Activated naive CD8-positive, alpha-beta T cell treated with anti-CD3 and anti-CD28 coated beads, Interleukin-2, amount 10 ng/mL, durations not matched to agents 7 days and 5 days (primary cell): Measurements from ENCODE around the gene INPP5A. TPM values are rescaled to one million over a fixed set of nuclear protein-coding genes. Genes with fewer than 3 reads are reported as not detected.
A peak's percentile ranks its signal among the peaks of the same experiment; 100 is the strongest.

Experiments used
- ATAC-seq: fragments of 150-1000 bp; cut with Tn5 transposase; one replicate; pipeline ENCODE4 v1.10.0; 2021; ENCODE audit warnings: low read depth, moderate library complexity
- POLR2A ChIA-PET: fragments of 350-600 bp; sonication (Branson Sonifier 250); formaldehyde crosslinking; loops from one replicate; lab custom pipeline; 2021; ENCODE audit warnings: antibody characterized with exemption; lab: Charles Lee
- DNase-seq: peaks from one replicate; pipeline ENCODE4 v3.0.0; 2021
- H3K27ac Mint-ChIP-seq: one replicate; pipeline ENCODE4 v1.8.0; 2022; ENCODE audit warnings: mild to moderate bottlenecking, mixed read lengths
- H3K27me3 Mint-ChIP-seq: one replicate; pipeline ENCODE4 v1.8.0; 2022; ENCODE audit warnings: mild to moderate bottlenecking, moderate library complexity, mixed read lengths
- H3K36me3 Mint-ChIP-seq: one replicate; pipeline ENCODE4 v1.8.0; 2021; ENCODE audit warnings: mild to moderate bottlenecking, mixed read lengths
- H3K4me1 Mint-ChIP-seq: one replicate; pipeline ENCODE4 v1.8.0; 2021; ENCODE audit warnings: mixed read lengths
- H3K4me3 Mint-ChIP-seq: one replicate; pipeline ENCODE4 v1.8.0; 2022; ENCODE audit warnings: mild to moderate bottlenecking, moderate library complexity, mixed read lengths
- H3K9me3 Mint-ChIP-seq: one replicate; pipeline ENCODE4 v1.8.0; 2021; ENCODE audit warnings: mixed read lengths
- total RNA-seq, 2 experiments: library from RNA; stranded (reverse); gene quantifications; one replicate each; pipeline ENCODE4 v1.2.3, GENCODE V29; 2021

Gene INPP5A
- total RNA-seq, 2 experiments from 2014 or later: 14.1 to 15.7 TPM

DNA sequence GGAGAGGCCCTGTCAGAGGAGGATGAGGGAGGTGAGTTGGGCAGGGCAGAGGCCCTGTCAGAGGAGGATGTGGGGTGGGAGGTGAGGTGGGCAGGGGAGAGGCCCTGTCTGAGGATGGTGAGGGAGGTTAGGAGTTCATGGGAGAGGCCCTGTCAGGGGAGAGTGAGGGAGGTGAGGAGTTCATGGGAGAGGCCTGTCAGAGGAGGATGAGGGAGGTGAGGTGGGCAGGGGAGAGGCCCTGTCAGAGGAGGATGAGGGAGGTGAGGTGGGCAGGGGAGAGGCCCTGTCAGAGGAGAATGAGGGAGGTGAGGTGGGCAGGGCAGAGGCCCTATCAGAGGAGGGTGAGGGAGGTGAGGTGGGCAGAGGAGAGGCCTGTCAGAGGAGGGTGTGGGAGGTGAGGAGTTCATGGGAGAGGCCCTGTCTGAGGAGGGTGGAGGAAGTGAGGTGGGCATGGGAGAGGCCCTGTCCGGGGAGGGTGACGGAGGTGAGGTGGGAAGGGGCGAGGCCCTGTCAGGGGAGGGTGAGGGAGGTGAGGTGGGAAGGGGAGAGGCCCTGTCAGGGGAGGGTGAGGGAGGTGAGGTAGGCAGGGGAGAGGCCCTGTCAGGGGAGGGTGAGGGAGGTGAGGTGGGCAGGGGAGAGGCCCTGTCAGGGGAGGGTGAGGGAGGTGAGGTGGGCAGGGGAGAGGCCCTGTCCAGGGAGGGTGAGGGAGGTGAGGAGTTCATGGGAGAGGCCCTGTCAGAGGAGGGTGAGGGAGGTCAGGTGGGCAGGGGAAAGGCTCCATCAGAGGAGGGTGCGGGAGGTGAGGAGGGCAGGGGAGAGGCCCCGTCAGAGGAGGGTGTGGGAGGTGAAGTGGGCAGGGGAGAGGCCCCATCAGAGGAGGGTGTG is 73.7 kb downstream of the INPP5A start:
- POLR2A ChIA-PET: no interaction called here
- no peaks in the 10 kb centered on the region for H3K27me3 Mint-ChIP-seq

DNA sequence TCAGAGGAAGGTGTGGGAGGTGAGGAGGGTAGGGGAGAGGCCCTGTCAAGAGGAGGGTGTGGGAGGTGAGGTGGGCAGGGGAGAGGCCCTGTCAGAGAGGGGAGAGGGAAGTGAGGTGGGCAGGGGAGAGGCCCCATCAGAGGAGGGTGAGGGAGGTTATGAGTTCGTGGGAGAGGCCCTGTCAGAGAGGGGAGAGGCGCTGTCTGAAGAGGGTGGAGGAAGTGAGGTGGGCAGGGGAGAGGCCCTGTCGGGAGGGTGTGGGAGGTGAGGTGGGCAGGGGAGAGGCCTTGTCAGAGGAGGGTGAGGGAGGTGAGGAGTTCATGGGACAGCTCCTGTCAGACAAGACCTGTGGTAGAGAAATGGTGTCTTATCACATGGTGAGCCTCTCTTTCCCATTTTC is 74.4 kb downstream of the INPP5A start:
- no peak overlapping the region for H3K4me3 Mint-ChIP-seq

More for the DNA sequence above, 73.7 kb downstream of the INPP5A start:
- no peak overlapping the region for H3K4me3 Mint-ChIP-seq
- H3K9me3 Mint-ChIP-seq: peaks cover 5% of the 10 kb centered on the region
- peak overlapping the region; percentile 26 for H3K27ac Mint-ChIP-seq
- ATAC-seq: no peak
- H3K4me1 Mint-ChIP-seq: peaks cover 10% of the 10 kb centered on the region
- DNase-seq: no peak
- peaks cover 17% of the 10 kb centered on the region for H3K36me3 Mint-ChIP-seq

DNA sequence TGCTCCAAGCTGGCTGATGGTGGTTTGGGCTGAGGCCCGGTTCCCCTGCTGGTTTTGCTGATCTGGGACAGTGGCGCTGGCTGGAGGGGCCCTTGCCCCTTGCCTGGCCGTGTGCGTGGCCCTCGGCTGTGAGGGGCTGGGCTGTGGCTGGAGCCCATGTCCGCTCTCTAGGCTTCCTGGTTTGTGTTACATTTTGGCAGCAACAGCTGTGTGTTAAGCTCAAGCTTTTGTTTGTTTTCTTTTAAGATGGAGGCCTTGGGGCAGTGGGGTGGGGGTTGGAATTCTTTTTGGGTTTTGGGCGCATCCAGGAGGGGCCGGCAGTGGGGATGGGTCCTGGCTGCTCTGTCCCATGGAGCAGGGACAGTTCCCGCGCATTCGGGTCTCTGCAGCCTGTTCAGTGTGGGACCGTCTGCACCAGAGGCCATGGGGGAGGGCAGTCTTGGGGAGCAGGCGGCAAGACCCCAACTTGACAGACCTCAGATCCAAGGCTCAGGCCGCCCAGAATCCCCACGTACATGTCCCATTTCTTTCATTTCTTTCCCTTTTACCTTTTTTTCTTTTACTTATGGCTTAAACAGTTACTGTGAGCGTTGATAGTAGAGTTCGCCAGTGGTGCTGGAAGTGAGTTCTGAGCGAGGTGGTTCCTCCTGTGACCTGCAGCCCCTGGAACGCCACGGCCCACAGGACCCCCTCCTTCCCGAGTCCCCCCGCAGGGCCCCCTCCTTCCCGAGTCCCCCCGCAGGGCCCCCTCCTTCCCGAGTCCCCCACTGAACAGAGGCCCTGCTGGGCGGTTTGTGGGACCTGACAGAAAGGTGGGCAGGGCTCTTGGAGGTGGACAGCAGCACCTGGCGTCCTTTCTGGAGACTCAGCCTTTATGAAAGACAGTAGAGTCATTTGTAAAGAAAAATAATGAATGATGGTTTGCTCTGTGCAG is 75.3 kb downstream of the INPP5A start:
- POLR2A ChIA-PET: no interaction called here
- Mint-ChIP-seq H3K36me3 (peaks cover 25% of the 10 kb centered on the region), H3K4me1 (peaks cover 13% of the 10 kb centered on the region), H3K27me3 (no peaks in the 10 kb centered on the region), H3K9me3 (peaks cover 13% of the 10 kb centered on the region), H3K4me3 (no peak overlapping the region), H3K27ac (no peak overlapping the region)
- no peak for ATAC-seq
- peak; percentile 23 for DNase-seq

More for the DNA sequence above, 74.4 kb downstream of the INPP5A start:
- POLR2A ChIA-PET: interaction anchor here (0.7 kb wide), 1 partner anchor 33 kb away, joined by 5 read pairs; no protein-coding TSS in a partner anchor
- Mint-ChIP-seq H3K4me1 (peaks cover 13% of the 10 kb centered on the region), H3K9me3 (peaks cover 10% of the 10 kb centered on the region), H3K36me3 (peaks cover 21% of the 10 kb centered on the region), H3K27me3 (no peaks in the 10 kb centered on the region), H3K27ac (peak overlapping the region; percentile 16)
- peak; percentile 26 for DNase-seq
- ATAC-seq: no peak

DNA sequence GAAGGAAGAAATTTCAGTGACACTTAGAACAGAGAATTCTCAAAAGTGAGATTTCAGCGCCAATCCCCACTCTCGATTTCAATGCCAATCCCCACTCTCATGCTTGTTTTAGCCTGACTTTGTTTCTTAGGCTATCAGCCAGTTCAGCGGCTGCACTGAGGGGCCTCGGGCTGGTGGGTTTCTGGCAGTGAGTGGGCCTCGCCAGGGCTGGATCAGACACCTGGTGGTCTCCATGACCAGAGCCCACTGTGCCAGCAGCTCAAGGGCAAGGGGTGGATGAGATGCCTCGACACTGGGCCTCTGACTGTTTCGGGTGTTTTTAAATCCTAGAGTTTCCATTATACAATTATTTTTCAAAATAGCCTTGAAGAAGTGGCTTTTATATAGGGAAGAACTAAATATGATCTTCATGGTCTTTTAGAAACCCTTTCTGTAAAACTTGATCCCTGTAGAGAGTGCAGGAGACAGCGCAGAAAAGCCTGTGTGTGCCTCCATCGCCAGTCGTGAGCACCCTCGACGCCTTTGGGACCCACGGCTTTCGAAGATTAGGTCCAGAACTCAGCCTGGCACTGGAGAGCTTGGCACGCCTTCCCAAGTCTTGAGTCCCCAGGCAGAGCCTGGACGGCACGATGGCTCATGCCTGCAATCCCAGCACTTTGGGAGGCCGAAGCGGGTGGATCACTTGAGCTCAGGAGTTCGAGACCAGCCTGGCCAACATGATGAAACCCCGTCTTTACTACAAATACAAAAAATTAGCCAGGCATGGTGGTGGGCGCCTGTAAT is 76.2 kb downstream of the INPP5A start:
- H3K27me3 Mint-ChIP-seq: no peaks in the 10 kb centered on the region
- H3K4me1 Mint-ChIP-seq: peaks cover 13% of the 10 kb centered on the region
- no peak overlapping the region for H3K27ac Mint-ChIP-seq
- H3K4me3 Mint-ChIP-seq: no peak overlapping the region
- DNase-seq: no peak
- peaks cover 31% of the 10 kb centered on the region for H3K36me3 Mint-ChIP-seq
- ATAC-seq: no peak
- POLR2A ChIA-PET: no interaction called here
- H3K9me3 Mint-ChIP-seq: peaks cover 16% of the 10 kb centered on the region

DNA sequence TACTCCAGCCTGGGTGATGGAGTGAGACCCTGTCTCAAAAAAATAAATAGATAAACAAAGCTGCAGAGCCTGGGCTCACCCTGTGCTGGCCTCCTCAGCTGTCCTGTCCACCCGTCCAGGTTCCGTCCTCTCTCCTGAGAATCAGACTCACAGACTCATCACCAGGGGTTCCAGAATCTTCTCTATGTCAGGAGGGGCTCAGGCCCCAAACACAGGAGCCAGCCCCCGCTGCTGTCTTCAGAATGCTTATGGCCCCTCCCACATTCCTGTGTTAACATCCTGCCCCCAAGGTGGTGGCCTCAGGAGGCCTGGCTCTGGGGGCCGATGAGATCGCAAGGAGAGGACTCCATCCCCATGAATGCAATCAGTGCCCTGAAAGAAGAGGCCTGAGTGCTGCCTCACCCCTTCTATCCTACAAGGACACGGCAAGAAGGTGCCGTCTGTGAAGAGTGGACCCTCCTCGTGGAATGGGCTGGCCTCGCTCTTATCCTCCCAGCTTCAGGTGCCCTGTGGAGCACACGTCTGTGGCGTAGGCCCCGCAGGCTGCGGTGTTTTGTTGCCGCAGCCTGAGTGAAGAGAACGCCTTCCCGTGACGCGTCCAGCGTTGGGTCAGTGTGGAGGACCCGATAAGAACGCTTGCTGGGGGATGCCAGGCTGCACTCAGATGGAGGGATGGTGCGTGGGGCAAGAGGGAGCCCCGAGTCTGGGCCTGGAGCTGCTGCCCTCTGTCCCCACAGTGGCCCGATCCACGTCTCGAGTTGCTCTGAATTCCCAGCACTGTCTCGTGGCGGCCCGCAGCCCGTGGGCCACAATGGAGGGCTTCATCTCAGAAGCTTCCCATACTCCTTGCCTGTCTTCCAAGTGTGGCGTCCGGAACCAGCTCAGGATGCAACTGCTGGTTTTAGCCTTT is 77.1 kb downstream of the INPP5A start:
- Mint-ChIP-seq H3K36me3 (peaks cover 31% of the 10 kb centered on the region), H3K27ac (no peak overlapping the region), H3K9me3 (peaks cover 18% of the 10 kb centered on the region), H3K4me3 (no peak overlapping the region), H3K27me3 (no peaks in the 10 kb centered on the region), H3K4me1 (peaks cover 13% of the 10 kb centered on the region)
- POLR2A ChIA-PET: no interaction called here
- peak; percentile 12 for DNase-seq
- no peak for ATAC-seq

DNA sequence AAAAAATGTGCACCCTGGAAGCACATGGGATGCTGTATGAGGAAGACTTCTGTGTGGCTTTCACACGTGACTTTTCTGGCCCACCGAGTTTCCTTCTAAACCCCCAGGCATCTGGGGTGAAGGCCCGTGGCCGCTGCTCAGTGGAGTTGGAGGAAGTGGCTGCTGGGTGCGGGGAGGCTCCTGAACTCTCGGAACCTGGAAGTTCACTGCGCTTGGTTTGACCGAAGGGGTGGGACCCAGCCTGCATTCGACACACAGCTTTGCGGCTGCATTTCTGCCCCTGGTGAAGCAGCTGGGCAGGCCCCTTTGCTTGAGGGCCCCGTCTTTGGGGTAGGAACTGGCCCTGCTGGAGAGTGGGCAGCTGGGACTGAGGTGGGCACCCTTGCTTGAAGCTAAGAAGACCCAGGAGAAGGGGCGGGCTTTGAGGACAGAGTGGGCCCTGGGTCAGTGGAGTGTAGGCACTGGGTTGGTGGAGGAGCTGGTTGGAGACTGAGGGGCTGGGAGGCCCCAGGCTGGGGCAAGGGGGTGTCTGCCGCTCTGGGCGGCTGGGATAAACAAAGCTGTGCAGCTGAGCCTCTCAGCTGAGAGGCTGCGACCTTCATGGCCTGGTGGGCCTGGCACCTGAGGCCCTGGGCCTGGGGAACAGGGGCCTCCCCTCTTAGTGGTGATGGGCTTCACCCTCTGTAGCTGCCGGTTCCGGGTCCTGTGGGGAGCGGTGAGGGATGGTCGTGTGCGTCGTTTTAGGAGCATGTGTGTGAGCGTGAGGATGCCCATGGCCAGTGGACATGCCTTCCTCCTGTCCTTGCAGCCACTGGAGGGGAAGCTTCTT is 78.0 kb downstream of the INPP5A start:
- Mint-ChIP-seq H3K4me3 (no peak overlapping the region), H3K27me3 (no peaks in the 10 kb centered on the region), H3K36me3 (peaks cover 34% of the 10 kb centered on the region), H3K4me1 (peaks cover 13% of the 10 kb centered on the region), H3K27ac (peak overlapping the region; percentile 85), H3K9me3 (peaks cover 22% of the 10 kb centered on the region)
- ATAC-seq (peak; percentile 21), DNase-seq (peak; percentile 15)
- POLR2A ChIA-PET: no interaction called here

DNA sequence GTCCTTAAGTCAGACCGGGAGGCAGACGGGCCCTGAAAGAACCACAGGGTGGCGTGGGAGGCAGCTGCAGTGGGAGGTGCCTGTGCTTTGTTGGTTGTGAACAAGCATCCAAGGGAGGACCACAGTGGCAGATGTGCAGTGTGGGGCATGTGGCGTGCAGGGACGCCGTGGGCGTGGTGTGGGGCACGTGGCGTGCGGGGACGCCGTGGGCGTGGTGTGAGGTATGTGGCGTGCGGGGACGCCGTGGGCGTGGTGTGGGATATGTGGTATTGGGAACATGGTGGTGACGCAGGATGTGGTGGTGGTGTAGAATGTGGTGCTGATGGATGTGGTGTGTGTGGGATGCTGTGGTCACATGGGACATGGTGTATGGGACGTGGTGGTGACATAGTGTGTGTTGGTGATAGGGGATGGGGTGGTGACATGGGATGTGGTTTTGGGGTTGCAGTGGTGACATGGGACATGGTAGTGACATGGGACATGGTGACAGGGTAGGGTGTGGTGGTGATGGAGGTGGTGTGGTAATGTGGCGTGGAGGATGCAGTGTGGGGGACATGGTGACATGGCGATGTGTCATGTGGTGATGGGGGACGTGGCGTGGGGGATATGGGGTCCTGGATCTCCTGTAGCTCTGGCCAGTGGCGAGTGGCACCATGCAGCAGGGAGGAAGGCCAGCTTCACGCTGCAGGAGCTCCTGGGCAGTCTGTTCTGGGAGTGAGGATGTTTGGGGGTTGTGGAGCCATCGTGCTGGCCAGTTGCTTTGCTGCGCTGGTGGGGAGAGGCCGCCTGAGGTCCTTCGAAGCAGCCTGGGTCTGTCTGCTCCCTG is 78.8 kb downstream of the INPP5A start:
- no peaks in the 10 kb centered on the region for H3K27me3 Mint-ChIP-seq
- peaks cover 10% of the 10 kb centered on the region for H3K4me1 Mint-ChIP-seq
- H3K27ac Mint-ChIP-seq: peak overlapping the region; percentile 85
- peak; percentile 54 for ATAC-seq
- peak; percentile 52 for DNase-seq
- peaks cover 37% of the 10 kb centered on the region for H3K36me3 Mint-ChIP-seq
- H3K9me3 Mint-ChIP-seq: peaks cover 26% of the 10 kb centered on the region
- POLR2A ChIA-PET: no interaction called here
- H3K4me3 Mint-ChIP-seq: peak overlapping the region; percentile 44

DNA sequence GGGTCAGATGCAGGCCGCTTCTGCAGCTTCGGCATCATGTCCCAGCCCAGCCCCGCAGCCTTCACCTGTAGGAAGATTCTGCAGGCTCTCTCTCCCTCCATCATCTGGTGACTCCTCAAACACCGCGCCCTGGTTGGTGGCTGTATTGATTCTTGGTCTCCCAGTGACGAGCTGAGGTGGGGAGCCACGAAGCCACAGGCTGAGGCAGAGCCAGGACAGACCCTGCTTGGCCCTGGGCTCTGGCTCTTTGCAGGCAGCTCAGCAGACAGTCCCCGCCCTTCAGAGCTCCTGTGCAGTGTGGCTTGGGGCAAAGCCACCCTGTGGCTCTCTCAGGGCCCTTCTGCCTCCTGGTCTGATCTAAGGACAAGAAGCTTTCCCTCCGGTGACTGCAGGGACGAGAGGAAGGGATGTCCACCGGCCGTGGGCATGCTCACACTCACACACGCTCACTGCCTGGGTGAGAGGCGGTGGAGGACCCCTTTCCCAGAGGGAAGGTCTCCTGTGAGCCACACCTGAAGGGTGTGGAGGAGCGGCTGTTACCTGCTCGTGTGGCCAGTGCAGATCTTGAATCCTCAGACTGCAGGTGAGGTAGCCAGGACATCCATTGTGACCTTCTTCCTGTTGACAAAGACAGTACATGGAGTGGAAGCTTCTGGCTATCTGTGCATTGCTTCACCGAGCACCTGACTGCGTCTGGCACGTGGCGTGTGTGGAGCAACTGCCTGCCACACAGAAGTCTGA is 79.6 kb downstream of the INPP5A start:
- Mint-ChIP-seq H3K27ac (peak overlapping the region; percentile 25), H3K36me3 (peaks cover 36% of the 10 kb centered on the region), H3K4me3 (no peak overlapping the region), H3K9me3 (peaks cover 32% of the 10 kb centered on the region), H3K27me3 (no peaks in the 10 kb centered on the region), H3K4me1 (peaks cover 9% of the 10 kb centered on the region)
- peak; percentile 24 for DNase-seq
- POLR2A ChIA-PET: no interaction called here
- ATAC-seq: no peak

DNA sequence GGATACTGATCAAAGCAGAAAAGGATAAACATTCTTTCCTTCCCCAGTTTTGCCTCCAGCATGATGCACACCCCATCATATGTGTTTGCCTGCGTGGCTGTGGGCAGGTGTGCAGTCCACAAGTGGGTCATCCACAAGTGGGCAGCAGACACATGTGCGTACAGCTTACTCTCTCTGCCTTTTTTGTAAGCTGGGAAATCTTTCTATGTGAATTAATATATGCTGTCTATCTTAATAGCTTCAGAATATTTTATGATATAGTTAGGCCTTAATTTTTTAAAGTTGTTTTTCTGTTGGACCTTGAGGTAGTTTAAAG is 80.1 kb downstream of the INPP5A start:
- Mint-ChIP-seq H3K36me3 (peaks cover 35% of the 10 kb centered on the region), H3K27ac (peak overlapping the region; percentile 25), H3K4me1 (peaks cover 8% of the 10 kb centered on the region), H3K9me3 (peaks cover 32% of the 10 kb centered on the region), H3K4me3 (no peak overlapping the region), H3K27me3 (no peaks in the 10 kb centered on the region)
- DNase-seq: no peak
- POLR2A ChIA-PET: no interaction called here
- no peak for ATAC-seq

DNA sequence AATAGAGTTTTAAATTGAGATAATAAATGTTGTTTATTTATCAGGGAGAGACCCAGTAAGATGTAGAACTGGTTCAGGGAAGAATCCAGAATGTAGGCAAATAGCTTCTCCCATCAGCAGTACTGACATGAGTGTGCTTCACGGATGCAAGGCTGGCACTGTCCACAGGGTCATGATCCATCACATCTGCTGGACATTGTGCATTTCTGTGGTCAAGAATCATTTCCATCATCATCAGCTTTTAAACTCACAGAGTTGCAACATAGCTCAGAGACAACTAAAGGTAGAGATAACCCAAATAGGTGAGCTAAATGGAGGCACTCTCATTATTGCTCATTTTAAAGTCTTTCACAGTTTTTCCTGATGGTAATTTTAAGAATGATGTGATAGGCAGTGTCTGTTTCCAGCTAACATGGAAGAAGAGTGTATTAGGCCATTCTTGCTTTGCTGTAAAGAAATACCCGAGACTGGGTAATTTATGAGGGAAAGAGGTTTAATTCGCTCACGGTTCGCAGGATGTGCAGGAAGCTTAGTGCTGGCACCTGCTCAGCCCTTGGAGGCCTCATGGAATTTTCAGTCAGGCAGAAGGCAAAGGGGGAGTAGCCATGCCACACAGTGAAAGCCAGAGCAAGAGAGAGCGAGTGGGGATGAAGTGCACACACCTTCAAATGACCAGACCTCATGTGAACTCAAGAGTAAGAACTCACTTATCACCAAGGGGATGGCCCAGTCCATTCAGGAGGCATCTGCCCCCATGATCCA is 80.8 kb downstream of the INPP5A start:
- Mint-ChIP-seq H3K4me1 (peaks cover 8% of the 10 kb centered on the region), H3K4me3 (no peak overlapping the region), H3K27me3 (no peaks in the 10 kb centered on the region), H3K36me3 (peaks cover 35% of the 10 kb centered on the region), H3K9me3 (peaks cover 32% of the 10 kb centered on the region), H3K27ac (no peak overlapping the region)
- POLR2A ChIA-PET: no interaction called here
- no peak for DNase-seq
- ATAC-seq: no peak
